Heart right ventricle (tissue), 16 donors: ENCODE measurements around the gene RFPL4A. TPM values are rescaled to one million over a fixed set of nuclear protein-coding genes. Genes with fewer than 3 reads are reported as not detected.
"Not testable (repeated sequence)": the region's sequence is repeated elsewhere in the genome, so short reads cannot be mapped to it uniquely, and the experiment has no call there.

Experiments
- ATAC-seq, 8 donors: fragments of 200-7000 bp; cut with Tn5 transposase; one replicate each; pipeline ENCODE4 v1.9.1; 2020; ENCODE audit warnings: mild to moderate bottlenecking in 8 of 8, moderate library complexity in 8 of 8, moderate number of reproducible peaks in 1 of 8
- DNase-seq, 2 donors: peaks; one replicate each; pipeline ENCODE4 v3.0.0-alpha.2; 2020
- H3K27ac ChIP-seq, 10 donors: fragments of 200-600 bp; sonication (generic) in 2 of 10; one replicate each; pipeline versions ENCODE4 v1.5.0 to v1.8.0; 2020 to 2022; ENCODE audit warnings: mild to moderate bottlenecking in 3 of 10
- H3K27me3 ChIP-seq, 7 donors: fragments of 200-600 bp; one replicate each; pipeline ENCODE4 v1.8.0; 2021 to 2022; ENCODE audit warnings: mild to moderate bottlenecking in 2 of 7
- H3K36me3 ChIP-seq, 9 donors: fragments of 200-600 bp; sonication (generic) in 1 of 9; one replicate each; pipeline versions ENCODE4 v1.5.0 to v1.8.0; 2020 to 2022; ENCODE audit warnings: mild to moderate bottlenecking in 2 of 9
- H3K4me1 ChIP-seq, 9 donors: fragments of 200-600 bp; sonication (generic) in 1 of 9; one replicate each; pipeline versions ENCODE4 v1.5.0 to v1.8.0; 2020 to 2022; ENCODE audit warnings: mild to moderate bottlenecking in 4 of 9
- H3K4me3 ChIP-seq, 10 donors: fragments of 200-600 bp; sonication (generic) in 2 of 10; one replicate each; pipeline versions ENCODE4 v1.5.0 to v1.8.0; 2020 to 2022; ENCODE audit warnings: mild to moderate bottlenecking in 7 of 10, moderate library complexity in 2 of 10
- H3K9me3 ChIP-seq, 11 donors: fragments of 200-600 bp in 10 of 11; sonication (generic) in 2 of 11; one replicate each; pipeline versions ENCODE4 v1.5.0 to v1.8.0; 2013 to 2022; ENCODE audit warnings: mild to moderate bottlenecking in 2 of 11, control low read depth in 1 of 11, moderate library complexity in 1 of 11
- CTCF ChIP-seq, 9 donors: fragments of 200-600 bp; sonication (generic) in 2 of 9; IDR thresholded peaks; one replicate each; pipeline versions ENCODE4 v1.5.0 to v1.8.0; 2021 to 2022; ENCODE audit warnings: antibody characterized with exemption in 9 of 9, mild to moderate bottlenecking in 5 of 9, moderate library complexity in 1 of 9
- WGBS, 2 donors: extraction: QIAGEN DNeasy Blood & Tissue Kit; methylation state at CpG; one replicate each; pipeline ENCODE4 v1.1.7; 2013; ENCODE audit warnings: inconsistent platforms in 1 of 2; 5-methylcytosine and 5-hydroxymethylcytosine counted together
- intact Hi-C, 10 donors: fragments of 100-400 bp; cut with DNase I; formaldehyde crosslinking; loops; one replicate each; pipeline versions ENCODE4 v1.11.1 to v1.14.2; 2022
- long read RNA-seq, 3 donors: library from polyadenylated mRNA; unstranded; transcript quantifications; one replicate each; pipeline ENCODE4 v2.0.0, GENCODE V29; 2020 to 2021
- polyA plus RNA-seq, 2 donors: library from polyadenylated mRNA; stranded (reverse); fragments of 200-250 nt; gene quantifications; one replicate each; pipeline ENCODE4 v1.2.3, GENCODE V29; 2013
- total RNA-seq, 10 donors: library from RNA; stranded (reverse); fragmentation: NEBNext Ultra II Directional in 3 of 10; extraction: Animal tissue kit (Norgen Biotek cat#: 25700) in 3 of 10; gene quantifications; one replicate each; pipeline versions ENCODE4 v1.2.1 to v1.2.4, GENCODE V29; 2021 to 2023
- donor health status: Arrhythmogenic right ventricular cardiomyopathy.
- donor health status: ischemic (EF 13 %, LVEDD 7.1; RV severe dilation, severe dysfunction).
- donor health status: healthy with polysubstance abuse.
- donor health status: DM: no; HTN: yes; CAD: no.
- donor health status: DM: no; HTN: no; CAD: no.
- donor health status: ischemic (EF 25% LVEDD 6.9; RV normal size, moderate dysfunction).
- donor health status: ischemic (EF 25% LVEDD 5.7; RV mildly dilated, moderate dysfunction).
- donor health status: healthy.
- donor health status: DM: yes; HTN: yes; CAD: no.
- donor health status: Ischemic cardiomyopathy.
- donor health status: ischemic (EF 35%, LVEDD 5.7; RV mildly dilated, moderate dysfunction).
- donor health status: nonischemic (EF 11% LVEDD 7.7; RV severe dilation, severe dysfunction).
- donor health status: DM: yes; HTN: yes; CAD: no.
- donor health status: PGD.
- donor health status: ischemic (EF 29% LVEDD 5.4; RV normal size, mild dysfunction).
- donor health status: nonischemic (EF 23%, LVEDD 6.1; RV moderate dilation, normal function).

RFPL4A gene
- total RNA-seq (under 1 TPM in 1 of 10 donors, not detected in 9; 0.30 TPM), polyA plus RNA-seq (not detected)
- long read RNA-seq, donor 1, result 0 reads
- long read RNA-seq, donor 2, result 0 reads
- long read RNA-seq, donor 3, result 0 reads

GRCh38 chr19:55758797-55759196, at the start of gene RFPL4A:
RFPL4A (plus strand) TSS chr19:55759097; CDS start chr19:55761801, 2,704 bp downstream.
- H3K9me3 ChIP-seq, H3K36me3 ChIP-seq, H3K4me3 ChIP-seq, ATAC-seq, DNase-seq, H3K4me1 ChIP-seq, intact Hi-C loops, H3K27ac ChIP-seq: not testable (repeated sequence)
- WGBS, 2 donors, result 82 to 85% methylated on average over 2 of the region's 3 CpGs
- H3K27me3 ChIP-seq, result peaks cover 0 to 14% (median 3%) of the 10 kb centered on the region in 7 donors

DNA sequence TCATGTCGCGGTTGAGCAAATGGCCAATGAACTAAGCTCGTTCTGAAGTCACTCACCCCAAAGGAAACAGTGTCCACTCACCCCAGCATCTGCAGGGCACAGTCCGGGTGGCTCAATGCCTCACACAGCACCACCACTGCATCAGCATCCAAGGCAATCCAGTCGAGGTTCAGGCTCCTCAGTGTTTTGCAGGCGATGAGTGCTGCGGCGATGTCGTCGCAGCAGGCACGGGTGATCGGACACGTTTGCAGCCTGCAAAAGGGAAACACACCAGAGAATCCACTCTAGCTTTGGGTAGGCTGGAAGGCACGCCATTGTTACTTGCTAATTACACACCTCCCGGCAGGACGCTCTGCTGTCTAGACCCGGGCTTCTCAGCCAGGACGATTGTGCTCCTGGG, 47.2 kb upstream of the RFPL4A start:
- H3K27me3 ChIP-seq, result peaks cover 0 to 39% (median 21%) of the 10 kb centered on the region in 7 donors
- intact Hi-C loops, result no loop called here
- no peaks in the 10 kb centered on the region for H3K36me3 ChIP-seq
- no peak overlapping the region for H3K27ac ChIP-seq
- H3K9me3 ChIP-seq, result no peaks in the 10 kb centered on the region
- 67 to 74% methylated on average over 18 of the region's 18 CpGs for WGBS, 2 donors
- TF ChIP-seq CTCF (IDR thresholded peaks at IDR 0.05), result no peak
- DNase-seq (no peak), ATAC-seq (peak in 1 of 8 donors; percentile 43)
- no peaks in the 10 kb centered on the region for H3K4me1 ChIP-seq
- no peak overlapping the region for H3K4me3 ChIP-seq

DNA sequence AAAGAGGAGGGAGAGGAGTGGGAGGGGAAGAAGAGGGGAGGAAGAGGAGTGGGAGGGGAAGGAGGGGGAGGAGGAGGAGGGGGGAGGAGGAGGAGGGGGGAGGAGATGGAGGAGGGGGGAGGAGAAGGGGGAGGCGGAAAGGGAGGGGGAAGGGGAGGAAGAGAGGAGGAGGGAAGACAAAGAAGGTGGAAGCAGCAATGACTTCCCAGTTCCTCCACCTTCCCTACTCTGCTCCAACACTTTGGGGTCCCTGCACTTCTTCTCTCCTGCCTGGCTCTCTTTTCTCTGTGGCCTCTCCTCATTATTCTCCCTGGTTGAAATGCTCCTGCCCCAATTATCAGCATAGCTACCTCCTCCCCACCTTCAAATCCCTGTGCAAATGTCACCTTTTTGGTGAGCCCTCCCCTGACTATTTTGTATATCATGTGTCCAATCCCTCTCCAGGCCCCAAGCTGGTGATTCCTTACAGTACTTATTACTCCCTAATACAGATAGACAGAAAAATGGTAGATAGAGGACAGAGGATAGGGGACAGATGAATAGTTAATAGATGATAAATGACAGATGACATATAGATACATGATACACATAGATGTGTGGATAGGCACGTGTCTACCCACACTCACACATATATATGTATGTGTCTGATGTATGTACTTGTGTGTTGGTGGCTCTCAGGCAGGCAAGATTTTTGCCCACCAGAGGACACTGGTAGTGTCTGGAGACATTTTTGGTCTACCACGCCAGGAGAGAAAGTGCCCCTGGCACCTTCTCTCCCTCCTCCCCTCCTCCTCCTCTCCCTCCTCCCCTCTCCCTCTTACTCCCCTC, 45.9 kb upstream of the RFPL4A start:
- no peak for TF ChIP-seq CTCF (IDR thresholded peaks at IDR 0.05)
- DNase-seq (no peak), ATAC-seq (no peak)
- H3K4me3 ChIP-seq, result no peak overlapping the region
- intact Hi-C loops, result no loop called here
- H3K4me1 ChIP-seq, result no peaks in the 10 kb centered on the region
- H3K27ac ChIP-seq, result no peak overlapping the region
- H3K27me3 ChIP-seq, result peaks cover 0 to 52% (median 34%) of the 10 kb centered on the region in 7 donors
- no peaks in the 10 kb centered on the region for H3K36me3 ChIP-seq
- H3K9me3 ChIP-seq, result no peaks in the 10 kb centered on the region
- 78 to 79% methylated on average over 2 of the region's 3 CpGs for WGBS, 2 donors

- no peaks in the 10 kb centered on the region for H3K36me3 ChIP-seq
- no peak overlapping the region for H3K27ac ChIP-seq
- no peaks in the 10 kb centered on the region for H3K4me1 ChIP-seq
- peaks cover 0 to 79% (median 65%) of the 10 kb centered on the region in 7 donors for H3K27me3 ChIP-seq
- H3K4me3 ChIP-seq, result no peak overlapping the region
- peaks cover 0 to 9% (median 2%) of the 10 kb centered on the region in 11 donors for H3K9me3 ChIP-seq
- intact Hi-C loops, result no loop called here
- ATAC-seq, result no peak
- no peak for TF ChIP-seq CTCF (IDR thresholded peaks at IDR 0.05)
- WGBS, 2 donors, result 78 to 85% methylated on average over 15 of the region's 15 CpGs
- DNase-seq, result no peak
These were observed 42.4 kb upstream of the RFPL4A start for GRCh38 chr19:55716531-55716930.

GRCh38 chr19:55717251-55717650, 41.6 kb upstream of the RFPL4A start:
- intact Hi-C loops, result no loop called here
- no peaks in the 10 kb centered on the region for H3K36me3 ChIP-seq
- ATAC-seq (no peak), DNase-seq (no peak)
- no peak overlapping the region for H3K27ac ChIP-seq
- H3K27me3 ChIP-seq, result peaks cover 0 to 79% (median 69%) of the 10 kb centered on the region in 7 donors
- TF ChIP-seq CTCF (IDR thresholded peaks at IDR 0.05), result no peak
- H3K9me3 ChIP-seq, result peaks cover 0 to 15% (median 5%) of the 10 kb centered on the region in 11 donors
- no peak overlapping the region for H3K4me3 ChIP-seq
- no peaks in the 10 kb centered on the region for H3K4me1 ChIP-seq
- 58 to 70% methylated on average over 11 of the region's 11 CpGs for WGBS, 2 donors

DNA sequence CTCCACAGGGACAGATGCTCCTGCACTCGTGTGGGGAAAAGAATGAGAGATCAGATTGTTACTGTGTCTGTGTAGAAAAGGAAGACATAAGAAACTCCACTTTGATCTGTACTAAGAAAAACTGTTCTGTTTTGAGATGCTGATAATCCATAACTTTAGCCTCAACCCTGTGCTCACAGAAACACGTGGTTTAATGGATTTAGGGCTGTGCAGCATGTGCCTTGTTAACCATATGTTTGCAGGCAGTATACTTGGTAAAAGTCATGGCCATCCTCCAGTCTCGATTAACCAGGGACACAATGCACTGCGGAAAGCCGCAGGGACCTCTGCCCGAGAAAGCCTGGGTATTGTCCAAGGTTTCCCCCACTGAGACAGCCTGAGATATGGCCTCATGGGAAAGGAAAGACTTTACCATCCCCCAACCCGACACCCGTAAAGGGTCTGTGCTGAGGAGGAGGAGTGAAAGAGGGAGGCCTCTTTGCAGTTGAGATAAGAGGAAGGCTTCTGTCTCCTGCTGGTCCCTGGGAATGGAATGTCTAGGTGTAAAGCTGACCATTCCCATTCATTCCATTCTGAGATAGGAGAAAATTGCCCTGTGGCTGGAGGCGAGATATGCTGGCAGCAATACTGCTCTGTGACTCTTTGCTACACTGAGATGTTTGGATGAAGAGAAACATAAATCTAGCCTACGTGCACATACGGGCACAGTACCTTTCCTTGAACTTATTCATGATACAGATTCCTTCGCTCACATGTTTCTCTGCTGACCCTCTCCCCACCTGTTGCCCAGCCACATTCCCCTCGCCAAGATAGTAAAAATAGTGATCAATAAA, 40.8 kb upstream of the RFPL4A start:
- H3K27me3 ChIP-seq, result peaks cover 0 to 83% (median 69%) of the 10 kb centered on the region in 7 donors
- H3K4me3 ChIP-seq, H3K27ac ChIP-seq, DNase-seq, ATAC-seq, H3K4me1 ChIP-seq, H3K36me3 ChIP-seq, intact Hi-C loops: not testable (repeated sequence)
- 17 to 24% methylated on average over 13 of the region's 13 CpGs for WGBS, 2 donors
- peaks cover 0 to 20% (median 5%) of the 10 kb centered on the region in 11 donors for H3K9me3 ChIP-seq
